ENCODE measurements around the gene CHCHD4. TPM values are rescaled to one million over a fixed set of nuclear protein-coding genes. Genes with fewer than 3 reads are reported as not detected.

CHCHD4 gene
- total RNA-seq (ENCODE audit: low replicate concordance) = 7.6 and 9.2 TPM in 2 replicates

- Mint-ChIP-seq H3K27me3 (ENCODE audit: insufficient read depth, low read depth) (no peaks in the 10 kb centered on the region), H3K4me1 (peaks cover 20% of the 10 kb centered on the region), H3K9me3 (no peaks in the 10 kb centered on the region), H3K36me3 (peaks cover 33% of the 10 kb centered on the region), H3K4me3 (peak within 1 kb of the TSS; percentile 98), H3K27ac (peak within 1 kb of the TSS; percentile 46)
- H3K4me3 ChIP-seq = peak within 1 kb of the TSS; percentile 72
- no peak for TF ChIP-seq EZH2phosphoT487 (IDR thresholded peaks at IDR 0.05)
- no peak for TF ChIP-seq CTCF (IDR thresholded peaks at IDR 0.05)
- no peak for TF ChIP-seq EZH2 (IDR thresholded peaks at IDR 0.05)
- H4K20me1 ChIP-seq (ENCODE audit: low read depth) = peaks cover 19% of the 10 kb centered on the region
- H3K27me3 ChIP-seq = peaks cover 3% of the 10 kb centered on the region
- peaks cover 12% of the 10 kb centered on the region for H3F3A ChIP-seq (ENCODE audit: low read depth)
- H3K36me3 ChIP-seq = no peaks in the 10 kb centered on the region
- peaks cover 7% of the 10 kb centered on the region for H3K4me1 ChIP-seq
- H3K9ac ChIP-seq = peak within 1 kb of the TSS; percentile 58
- H3K27ac ChIP-seq = peak within 1 kb of the TSS; percentile 43
- H2AFZ ChIP-seq (replicated peaks) = peak within 1 kb of the TSS; percentile 95
- H3K9me3 ChIP-seq (ENCODE audit: low read depth) = no peaks in the 10 kb centered on the region
- DNase-seq (ENCODE audit: low spot score) = peak; percentile 99
- H3K4me2 ChIP-seq = peak within 1 kb of the TSS; percentile 82
- peaks cover 29% of the 10 kb centered on the region for H3K79me2 ChIP-seq (ENCODE audit: low read depth)
These were observed at the start of gene CHCHD4, which contains the start of gene TMEM43 for GRCh38 chr3:14124615-14125192. CHCHD4 (minus strand) TSS chr3:14124870; CDS start chr3:14124676, 194 bp downstream. TMEM43 (plus strand) TSS chr3:14125052; CDS start chr3:14125194, 142 bp downstream.

- Histone ChIP-seq H3K27me3 (no peaks in the 10 kb centered on the region), H3F3A (ENCODE audit: low read depth) (no peaks in the 10 kb centered on the region), H3K36me3 (peaks cover 12% of the 10 kb centered on the region), H3K4me2 (no peak overlapping the region), H3K9me3 (ENCODE audit: low read depth) (no peaks in the 10 kb centered on the region), H4K20me1 (ENCODE audit: low read depth) (peaks cover 39% of the 10 kb centered on the region), H2AFZ (replicated peaks) (no peak overlapping the region), H3K79me2 (ENCODE audit: low read depth) (peaks cover 46% of the 10 kb centered on the region), H3K4me3 (no peak overlapping the region), H3K4me1 (peaks cover 6% of the 10 kb centered on the region), H3K27ac (no peak overlapping the region), H3K9ac (no peak overlapping the region)
- H3K9me3 Mint-ChIP-seq = no peaks in the 10 kb centered on the region
- H3K4me1 Mint-ChIP-seq = peaks cover 23% of the 10 kb centered on the region
- DNase-seq (ENCODE audit: low spot score) = no peak
- TF ChIP-seq EZH2phosphoT487 (IDR thresholded peaks at IDR 0.05) = no peak
- no peak for TF ChIP-seq CTCF (IDR thresholded peaks at IDR 0.05)
- no peak for TF ChIP-seq EZH2 (IDR thresholded peaks at IDR 0.05)
- peaks cover 22% of the 10 kb centered on the region for H3K36me3 Mint-ChIP-seq
- peaks cover 2% of the 10 kb centered on the region for H3K27me3 Mint-ChIP-seq (ENCODE audit: insufficient read depth, low read depth)
- no peak overlapping the region for H3K4me3 Mint-ChIP-seq
- H3K27ac Mint-ChIP-seq = no peak overlapping the region
These were observed 47.8 kb upstream of the CHCHD4 start for GRCh38 chr3:14172496-14172895.

- Histone ChIP-seq H3K9me3 (ENCODE audit: low read depth) (no peaks in the 10 kb centered on the region), H4K20me1 (ENCODE audit: low read depth) (peaks cover 25% of the 10 kb centered on the region), H3K79me2 (ENCODE audit: low read depth) (peaks cover 27% of the 10 kb centered on the region), H3K4me1 (no peaks in the 10 kb centered on the region), H3K27me3 (no peaks in the 10 kb centered on the region), H3K36me3 (peaks cover 12% of the 10 kb centered on the region), H3K9ac (no peak overlapping the region), H3K4me2 (no peak overlapping the region), H3K27ac (no peak overlapping the region), H3F3A (ENCODE audit: low read depth) (no peaks in the 10 kb centered on the region), H2AFZ (replicated peaks) (no peak overlapping the region), H3K4me3 (no peak overlapping the region)
- DNase-seq (ENCODE audit: low spot score) = no peak
- H3K27ac Mint-ChIP-seq = no peak overlapping the region
- no peak overlapping the region for H3K4me3 Mint-ChIP-seq
- H3K36me3 Mint-ChIP-seq = peaks cover 33% of the 10 kb centered on the region
- no peaks in the 10 kb centered on the region for H3K27me3 Mint-ChIP-seq (ENCODE audit: insufficient read depth, low read depth)
- peaks cover 9% of the 10 kb centered on the region for H3K4me1 Mint-ChIP-seq
- TF ChIP-seq EZH2phosphoT487 (IDR thresholded peaks at IDR 0.05) (no peak), CTCF (IDR thresholded peaks at IDR 0.05) (no peak), EZH2 (IDR thresholded peaks at IDR 0.05) (no peak)
- H3K9me3 Mint-ChIP-seq = no peaks in the 10 kb centered on the region
These were observed 46.0 kb upstream of the CHCHD4 start for GRCh38 chr3:14170531-14171159.
